ENCODE measurements around the gene TWF2. TPM values are rescaled to one million over a fixed set of nuclear protein-coding genes. Genes with fewer than 3 reads are reported as not detected.
A peak's percentile ranks its signal among the peaks of the same experiment; 100 is the strongest.

The TWF2 gene
- total and polyA plus RNA-seq, 12 donors, result 13.6 to 95.6 (median 48.4) TPM

DNA sequence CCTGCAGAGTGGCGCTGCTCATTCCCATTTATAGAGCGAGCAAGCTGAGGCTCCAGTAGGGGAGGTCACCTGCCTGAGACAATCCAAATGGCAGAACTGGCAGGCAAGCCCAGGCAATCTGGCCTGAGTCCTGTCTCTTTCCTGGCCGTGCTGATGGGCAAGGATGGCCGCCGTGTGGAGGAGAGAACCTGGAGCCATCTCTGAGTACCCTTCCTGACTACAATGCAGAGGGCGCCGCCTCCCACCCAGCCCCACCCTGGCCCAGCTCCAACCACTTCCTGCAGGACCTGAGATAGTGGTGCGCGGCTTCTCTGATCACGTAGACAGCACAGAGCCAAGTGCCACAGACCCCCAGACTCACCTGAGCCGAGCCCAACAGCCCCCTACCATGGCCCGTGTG, 20.5 kb downstream of the TWF2 start:
- Histone ChIP-seq H3K9me3 (replicated peaks in 1 of 3) (no peaks in the 10 kb centered on the region), H3K27ac (peak overlapping the region in 2 of 5 donors; percentile 63 to 65), H3K4me3 (no peak overlapping the region), H3K4me1 (replicated peaks in 1 of 2) (peaks cover 3 to 21% of the 10 kb centered on the region in 2 donors), H3K36me3 (replicated peaks in 1 of 2) (peaks cover 0 to 22% of the 10 kb centered on the region in 2 donors), H3K27me3 (no peaks in the 10 kb centered on the region)
- DNase-seq, result peak in 1 of 7 donors; percentile 39
- TF ChIP-seq, protein P1, sequence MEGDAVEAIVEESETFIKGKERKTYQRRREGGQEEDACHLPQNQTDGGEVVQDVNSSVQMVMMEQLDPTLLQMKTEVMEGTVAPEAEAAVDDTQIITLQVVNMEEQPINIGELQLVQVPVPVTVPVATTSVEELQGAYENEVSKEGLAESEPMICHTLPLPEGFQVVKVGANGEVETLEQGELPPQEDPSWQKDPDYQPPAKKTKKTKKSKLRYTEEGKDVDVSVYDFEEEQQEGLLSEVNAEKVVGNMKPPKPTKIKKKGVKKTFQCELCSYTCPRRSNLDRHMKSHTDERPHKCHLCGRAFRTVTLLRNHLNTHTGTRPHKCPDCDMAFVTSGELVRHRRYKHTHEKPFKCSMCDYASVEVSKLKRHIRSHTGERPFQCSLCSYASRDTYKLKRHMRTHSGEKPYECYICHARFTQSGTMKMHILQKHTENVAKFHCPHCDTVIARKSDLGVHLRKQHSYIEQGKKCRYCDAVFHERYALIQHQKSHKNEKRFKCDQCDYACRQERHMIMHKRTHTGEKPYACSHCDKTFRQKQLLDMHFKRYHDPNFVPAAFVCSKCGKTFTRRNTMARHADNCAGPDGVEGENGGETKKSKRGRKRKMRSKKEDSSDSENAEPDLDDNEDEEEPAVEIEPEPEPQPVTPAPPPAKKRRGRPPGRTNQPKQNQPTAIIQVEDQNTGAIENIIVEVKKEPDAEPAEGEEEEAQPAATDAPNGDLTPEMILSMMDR (IDR thresholded peaks at IDR 0.05), result no peak
- TF ChIP-seq POLR2A (IDR thresholded peaks at IDR 0.05), result no peak
- WGBS, 4 donors, result 67 to 84% (median 81%) methylated on average over 6 to 12 of the region's 12 CpGs
- intact Hi-C loops (cut with DNase I), result no loop called here

DNA sequence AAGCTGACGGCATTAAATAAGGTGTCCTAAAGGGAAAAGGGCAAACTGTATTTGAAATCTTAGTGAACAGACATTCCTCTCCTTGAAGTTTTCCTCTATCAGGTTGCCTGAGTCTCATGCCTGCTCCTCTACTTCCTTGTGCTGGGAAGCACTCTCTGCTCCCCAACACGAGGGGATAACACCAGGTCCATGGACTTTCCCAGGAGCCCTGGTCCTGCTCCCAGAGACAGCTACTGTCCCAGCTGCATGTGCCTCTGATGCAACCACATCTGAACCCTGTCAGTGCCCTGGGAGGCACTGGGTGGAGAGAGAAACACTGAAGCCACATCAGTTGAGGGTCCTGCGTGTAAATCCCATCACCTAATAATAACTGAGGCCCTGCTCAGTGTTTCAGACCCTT, 20.9 kb downstream of the TWF2 start:
- 68 to 87% (median 76%) methylated on average over 2 to 3 of the region's 3 CpGs for WGBS, 4 donors
- peak overlapping the region in 3 of 5 donors; percentile 18 to 65 (median 31) for H3K27ac ChIP-seq

DNA sequence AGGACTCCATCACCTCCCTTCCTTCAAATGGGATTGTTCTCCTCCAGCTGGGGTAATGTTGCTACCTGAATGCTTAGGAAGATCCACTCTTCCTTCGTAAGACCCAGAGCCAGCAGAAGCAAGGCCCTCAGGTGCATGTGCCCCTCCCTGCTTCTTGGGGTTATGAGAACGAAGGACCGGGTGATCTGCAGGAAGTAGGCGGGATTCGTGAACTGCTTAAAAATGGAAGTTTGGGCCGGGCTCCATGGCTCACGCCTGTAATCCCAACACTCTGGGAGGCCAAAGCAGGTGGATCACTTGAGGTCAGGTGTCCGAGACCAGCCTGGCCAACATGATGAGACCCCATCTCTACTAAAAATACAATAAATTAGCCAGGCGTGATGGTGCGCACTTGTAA, 21.6 kb downstream of the TWF2 start:
- no peak for DNase-seq
- Histone ChIP-seq H3K36me3 (replicated peaks in 1 of 2) (peaks cover 0 to 32% of the 10 kb centered on the region in 2 donors), H3K27ac (peak overlapping the region in 3 of 5 donors; percentile 39 to 77 (median 65)), H3K4me3 (no peak overlapping the region), H3K4me1 (replicated peaks in 1 of 2) (peaks cover 3 to 21% of the 10 kb centered on the region in 2 donors), H3K9me3 (replicated peaks in 1 of 3) (no peaks in the 10 kb centered on the region), H3K27me3 (no peaks in the 10 kb centered on the region)
- WGBS, 4 donors, result 65 to 78% (median 69%) methylated on average over 10 of the region's 10 CpGs
- intact Hi-C loops (cut with DNase I), result no loop called here
- no peak for TF ChIP-seq POLR2A (IDR thresholded peaks at IDR 0.05)
- TF ChIP-seq, protein P1 (IDR thresholded peaks at IDR 0.05), result no peak

More for the DNA sequence above, 20.9 kb downstream of the TWF2 start:
- DNase-seq, result no peak
- H3K4me1 ChIP-seq (replicated peaks in 1 of 2), result peaks cover 3 to 21% of the 10 kb centered on the region in 2 donors
- H3K27me3 ChIP-seq, result no peaks in the 10 kb centered on the region
- no peaks in the 10 kb centered on the region for H3K9me3 ChIP-seq (replicated peaks in 1 of 3)
- H3K36me3 ChIP-seq (replicated peaks in 1 of 2), result peaks cover 0 to 26% of the 10 kb centered on the region in 2 donors
- H3K4me3 ChIP-seq, result no peak overlapping the region
- intact Hi-C loops (cut with DNase I), result no loop called here
- TF ChIP-seq POLR2A (IDR thresholded peaks at IDR 0.05), result no peak
- TF ChIP-seq, protein P1 (IDR thresholded peaks at IDR 0.05), result no peak

DNA sequence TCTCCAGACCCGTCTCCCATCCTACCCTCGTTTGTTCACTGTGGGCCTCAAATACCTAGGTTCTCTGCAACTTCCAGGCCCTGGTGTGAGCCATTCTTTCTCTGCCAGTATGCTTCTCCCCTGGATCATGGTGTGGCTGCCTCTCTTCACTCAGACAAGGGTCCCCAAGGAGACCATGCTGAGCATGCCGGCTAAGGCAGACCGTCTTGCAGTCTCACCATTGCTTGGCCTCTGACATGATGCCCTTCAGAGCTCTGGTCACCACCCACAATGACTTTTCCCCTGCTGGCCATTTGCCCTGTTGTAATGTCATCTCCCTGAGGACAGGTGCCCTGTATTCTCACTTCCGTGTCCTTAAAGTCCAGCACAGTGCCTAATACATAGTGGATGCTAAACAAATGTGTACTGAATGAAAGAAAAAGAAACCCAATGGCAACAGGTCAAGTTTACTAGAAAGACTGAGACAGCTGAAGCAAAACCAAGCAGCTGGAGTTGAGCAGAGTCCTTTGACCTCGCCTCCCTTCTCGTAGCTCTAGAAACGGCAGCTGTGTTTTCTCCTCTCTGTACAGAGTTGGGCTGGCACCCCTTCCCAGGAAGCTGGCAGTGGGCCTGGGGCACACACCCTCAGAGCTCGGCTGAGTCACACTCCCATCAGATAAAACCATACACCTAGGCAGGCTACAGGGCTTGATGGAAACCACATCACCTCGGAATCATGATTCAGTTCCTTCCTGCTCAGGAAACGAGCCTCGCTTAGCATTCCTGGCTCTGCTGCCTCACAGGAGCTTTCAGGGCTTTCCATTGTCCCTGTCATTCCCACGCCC, 22.2 kb downstream of the TWF2 start:
- peak in 1 of 2 donors; percentile 19 for TF ChIP-seq POLR2A (IDR thresholded peaks at IDR 0.05)
- TF ChIP-seq, protein P1 (IDR thresholded peaks at IDR 0.05), result no peak
- Histone ChIP-seq H3K9me3 (replicated peaks in 1 of 3) (no peaks in the 10 kb centered on the region), H3K4me3 (no peak overlapping the region), H3K27me3 (no peaks in the 10 kb centered on the region), H3K4me1 (replicated peaks in 1 of 2) (peaks cover 3 to 26% of the 10 kb centered on the region in 2 donors), H3K27ac (peak overlapping the region in 4 of 5 donors; percentile 39 to 77 (median 60)), H3K36me3 (replicated peaks in 1 of 2) (peaks cover 0 to 38% of the 10 kb centered on the region in 2 donors)
- peak; percentile 78 to 94 (median 91) for DNase-seq
- intact Hi-C loops (cut with DNase I), result no loop called here
- 11 to 22% (median 17%) methylated on average over 12 to 13 of the region's 13 CpGs for WGBS, 4 donors

All from adrenal gland (tissue), 12 donors.